H1 (cell line): ENCODE results near the gene UGT1A1. TPM values are rescaled to one million over a fixed set of nuclear protein-coding genes. Genes with fewer than 3 reads are reported as not detected.

ENCODE experiments used
- SUZ12 ChIP-seq: fragments of 200-600 bp; sonication (generic); IDR thresholded peaks from 2 replicates; pipeline ENCODE4 v1.6.1; 2012; ENCODE audit warnings: mild to moderate bottlenecking, inconsistent platforms, low read length, moderate library complexity, mixed read lengths
- polyA plus RNA-seq, 7 experiments: library from polyadenylated mRNA; depleted of rRNA in 3 of 7; stranded (reverse) in 5 of 7; unstranded in 2 of 7; fragments of >200 nt in 5 of 7; fragments of 200-250 nt in 2 of 7; gene quantifications; 1 replicate in 5 of 7; 2 replicates in 1 of 7; 4 replicates in 1 of 7; pipeline versions ENCODE4 v1.2.1 to v1.2.3, GENCODE V29; 2011 to 2013; ENCODE audit warnings: missing spikeins in 2 of 7, mixed read lengths in 2 of 7
- total RNA-seq: library from RNA; stranded (reverse); fragmentation: NEBNext Ultra II Directional; extraction: Animal tissue kit (Norgen Biotek cat#: 25700); gene quantifications from 2 replicates; pipeline ENCODE4 v1.2.1, GENCODE V29; 2021
- TF ChIP-seq, protein P1 (sequence below): fragments of 300-600 bp; sonication (generic); IDR thresholded peaks from 2 replicates; pipeline ENCODE4 v1.7.1; 2012; ENCODE audit warnings: low read length, moderate library complexity, mild to moderate bottlenecking, inconsistent platforms; ENCODE audit not compliant: insufficient replicate concordance

The UGT1A1 gene
- total and polyA plus RNA-seq, 2 of the 8 experiments (the other 6 are each of a cell fraction or from before 2014, with no cell fraction given): not detected

- TF ChIP-seq, protein P1, sequence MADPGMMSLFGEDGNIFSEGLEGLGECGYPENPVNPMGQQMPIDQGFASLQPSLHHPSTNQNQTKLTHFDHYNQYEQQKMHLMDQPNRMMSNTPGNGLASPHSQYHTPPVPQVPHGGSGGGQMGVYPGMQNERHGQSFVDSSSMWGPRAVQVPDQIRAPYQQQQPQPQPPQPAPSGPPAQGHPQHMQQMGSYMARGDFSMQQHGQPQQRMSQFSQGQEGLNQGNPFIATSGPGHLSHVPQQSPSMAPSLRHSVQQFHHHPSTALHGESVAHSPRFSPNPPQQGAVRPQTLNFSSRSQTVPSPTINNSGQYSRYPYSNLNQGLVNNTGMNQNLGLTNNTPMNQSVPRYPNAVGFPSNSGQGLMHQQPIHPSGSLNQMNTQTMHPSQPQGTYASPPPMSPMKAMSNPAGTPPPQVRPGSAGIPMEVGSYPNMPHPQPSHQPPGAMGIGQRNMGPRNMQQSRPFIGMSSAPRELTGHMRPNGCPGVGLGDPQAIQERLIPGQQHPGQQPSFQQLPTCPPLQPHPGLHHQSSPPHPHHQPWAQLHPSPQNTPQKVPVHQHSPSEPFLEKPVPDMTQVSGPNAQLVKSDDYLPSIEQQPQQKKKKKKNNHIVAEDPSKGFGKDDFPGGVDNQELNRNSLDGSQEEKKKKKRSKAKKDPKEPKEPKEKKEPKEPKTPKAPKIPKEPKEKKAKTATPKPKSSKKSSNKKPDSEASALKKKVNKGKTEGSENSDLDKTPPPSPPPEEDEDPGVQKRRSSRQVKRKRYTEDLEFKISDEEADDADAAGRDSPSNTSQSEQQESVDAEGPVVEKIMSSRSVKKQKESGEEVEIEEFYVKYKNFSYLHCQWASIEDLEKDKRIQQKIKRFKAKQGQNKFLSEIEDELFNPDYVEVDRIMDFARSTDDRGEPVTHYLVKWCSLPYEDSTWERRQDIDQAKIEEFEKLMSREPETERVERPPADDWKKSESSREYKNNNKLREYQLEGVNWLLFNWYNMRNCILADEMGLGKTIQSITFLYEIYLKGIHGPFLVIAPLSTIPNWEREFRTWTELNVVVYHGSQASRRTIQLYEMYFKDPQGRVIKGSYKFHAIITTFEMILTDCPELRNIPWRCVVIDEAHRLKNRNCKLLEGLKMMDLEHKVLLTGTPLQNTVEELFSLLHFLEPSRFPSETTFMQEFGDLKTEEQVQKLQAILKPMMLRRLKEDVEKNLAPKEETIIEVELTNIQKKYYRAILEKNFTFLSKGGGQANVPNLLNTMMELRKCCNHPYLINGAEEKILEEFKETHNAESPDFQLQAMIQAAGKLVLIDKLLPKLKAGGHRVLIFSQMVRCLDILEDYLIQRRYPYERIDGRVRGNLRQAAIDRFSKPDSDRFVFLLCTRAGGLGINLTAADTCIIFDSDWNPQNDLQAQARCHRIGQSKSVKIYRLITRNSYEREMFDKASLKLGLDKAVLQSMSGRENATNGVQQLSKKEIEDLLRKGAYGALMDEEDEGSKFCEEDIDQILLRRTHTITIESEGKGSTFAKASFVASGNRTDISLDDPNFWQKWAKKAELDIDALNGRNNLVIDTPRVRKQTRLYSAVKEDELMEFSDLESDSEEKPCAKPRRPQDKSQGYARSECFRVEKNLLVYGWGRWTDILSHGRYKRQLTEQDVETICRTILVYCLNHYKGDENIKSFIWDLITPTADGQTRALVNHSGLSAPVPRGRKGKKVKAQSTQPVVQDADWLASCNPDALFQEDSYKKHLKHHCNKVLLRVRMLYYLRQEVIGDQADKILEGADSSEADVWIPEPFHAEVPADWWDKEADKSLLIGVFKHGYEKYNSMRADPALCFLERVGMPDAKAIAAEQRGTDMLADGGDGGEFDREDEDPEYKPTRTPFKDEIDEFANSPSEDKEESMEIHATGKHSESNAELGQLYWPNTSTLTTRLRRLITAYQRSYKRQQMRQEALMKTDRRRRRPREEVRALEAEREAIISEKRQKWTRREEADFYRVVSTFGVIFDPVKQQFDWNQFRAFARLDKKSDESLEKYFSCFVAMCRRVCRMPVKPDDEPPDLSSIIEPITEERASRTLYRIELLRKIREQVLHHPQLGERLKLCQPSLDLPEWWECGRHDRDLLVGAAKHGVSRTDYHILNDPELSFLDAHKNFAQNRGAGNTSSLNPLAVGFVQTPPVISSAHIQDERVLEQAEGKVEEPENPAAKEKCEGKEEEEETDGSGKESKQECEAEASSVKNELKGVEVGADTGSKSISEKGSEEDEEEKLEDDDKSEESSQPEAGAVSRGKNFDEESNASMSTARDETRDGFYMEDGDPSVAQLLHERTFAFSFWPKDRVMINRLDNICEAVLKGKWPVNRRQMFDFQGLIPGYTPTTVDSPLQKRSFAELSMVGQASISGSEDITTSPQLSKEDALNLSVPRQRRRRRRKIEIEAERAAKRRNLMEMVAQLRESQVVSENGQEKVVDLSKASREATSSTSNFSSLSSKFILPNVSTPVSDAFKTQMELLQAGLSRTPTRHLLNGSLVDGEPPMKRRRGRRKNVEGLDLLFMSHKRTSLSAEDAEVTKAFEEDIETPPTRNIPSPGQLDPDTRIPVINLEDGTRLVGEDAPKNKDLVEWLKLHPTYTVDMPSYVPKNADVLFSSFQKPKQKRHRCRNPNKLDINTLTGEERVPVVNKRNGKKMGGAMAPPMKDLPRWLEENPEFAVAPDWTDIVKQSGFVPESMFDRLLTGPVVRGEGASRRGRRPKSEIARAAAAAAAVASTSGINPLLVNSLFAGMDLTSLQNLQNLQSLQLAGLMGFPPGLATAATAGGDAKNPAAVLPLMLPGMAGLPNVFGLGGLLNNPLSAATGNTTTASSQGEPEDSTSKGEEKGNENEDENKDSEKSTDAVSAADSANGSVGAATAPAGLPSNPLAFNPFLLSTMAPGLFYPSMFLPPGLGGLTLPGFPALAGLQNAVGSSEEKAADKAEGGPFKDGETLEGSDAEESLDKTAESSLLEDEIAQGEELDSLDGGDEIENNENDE: no peak
- TF ChIP-seq SUZ12: no peak
- TF ChIP-seq, all 59 proteins: peak for 0
Observed at GRCh38 chr2:233796254-233796653, 36.2 kb downstream of the UGT1A1 start (continued).
